HG02642 (cell line): ENCODE measurements around the gene HNRNPM.

ENCODE experiments used
- ATAC-seq: cut with Tn5 transposase; IDR thresholded peaks from one replicate; pipeline ENCODE4 v1.9.1; 2021; ENCODE audit warnings: mild to moderate bottlenecking; ENCODE audit not compliant: unreplicated experiment, poor library complexity

The HNRNPM gene

DNA sequence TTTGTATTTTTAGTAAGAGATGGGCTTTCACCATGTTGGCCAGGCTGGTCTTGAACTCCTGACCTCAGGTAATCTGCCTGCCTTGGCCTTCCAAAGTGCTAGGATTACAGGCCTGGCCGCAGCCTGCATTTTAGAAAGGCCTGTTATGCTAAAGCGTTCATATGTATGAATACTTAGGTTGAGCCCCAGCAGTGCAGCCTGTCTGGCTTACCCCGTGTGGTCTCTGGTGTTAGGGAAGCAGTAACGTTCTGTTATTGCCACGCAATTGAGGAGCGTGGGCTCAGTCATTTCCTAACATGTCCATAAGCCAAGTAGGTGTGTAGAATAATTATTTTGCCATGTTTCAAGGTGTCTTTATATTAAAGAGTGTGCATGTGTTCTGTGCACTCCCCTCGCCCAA, 14.3 kb downstream of the HNRNPM start:
- ATAC-seq, result no peak

GRCh38 chr19:8459520-8460270, 14.9 kb downstream of the HNRNPM start:
- ATAC-seq, result no peak

DNA sequence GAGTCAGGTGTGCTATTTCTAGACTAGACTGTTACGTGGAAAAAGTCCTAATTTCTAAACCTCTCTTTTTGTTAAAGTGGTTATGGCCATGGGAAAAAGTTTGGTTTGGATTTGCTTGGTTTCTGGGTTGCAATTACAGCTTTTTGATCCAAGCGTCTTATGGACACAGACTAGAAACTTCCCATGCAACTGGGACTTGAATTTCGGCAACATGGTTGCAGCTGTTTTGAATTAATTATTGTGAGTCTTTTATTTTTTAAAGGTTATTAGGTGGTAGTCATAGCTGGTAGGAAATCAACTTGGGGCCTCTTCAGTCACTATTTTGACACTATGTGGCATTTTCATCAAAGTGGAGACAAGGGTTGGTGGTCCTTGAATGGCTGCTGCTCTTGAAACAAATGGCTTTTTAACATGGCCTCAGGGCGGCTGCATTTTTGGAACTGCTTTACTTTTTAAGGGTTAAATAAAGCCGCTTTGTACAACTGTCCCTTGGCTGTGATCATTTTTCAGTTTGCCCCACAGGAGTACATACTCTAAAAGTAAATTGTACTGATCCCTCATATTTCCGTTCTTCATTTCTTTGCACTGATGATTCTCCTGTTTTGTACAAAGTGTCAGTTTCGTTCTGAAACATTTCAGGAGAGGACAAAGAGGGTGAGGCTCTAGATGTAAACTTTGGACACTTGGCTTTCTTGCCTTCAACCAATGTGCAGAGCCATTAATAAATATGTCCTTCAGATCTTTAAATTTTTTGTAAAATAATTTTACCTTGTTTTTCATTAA, 15.9 kb downstream of the HNRNPM start:
- no peak for ATAC-seq

GRCh38 chr19:8461376-8461775, 16.6 kb downstream of the HNRNPM start:
- ATAC-seq, result no peak

GRCh38 chr19:8461891-8462290, 17.1 kb downstream of the HNRNPM start:
- ATAC-seq, result no peak

DNA sequence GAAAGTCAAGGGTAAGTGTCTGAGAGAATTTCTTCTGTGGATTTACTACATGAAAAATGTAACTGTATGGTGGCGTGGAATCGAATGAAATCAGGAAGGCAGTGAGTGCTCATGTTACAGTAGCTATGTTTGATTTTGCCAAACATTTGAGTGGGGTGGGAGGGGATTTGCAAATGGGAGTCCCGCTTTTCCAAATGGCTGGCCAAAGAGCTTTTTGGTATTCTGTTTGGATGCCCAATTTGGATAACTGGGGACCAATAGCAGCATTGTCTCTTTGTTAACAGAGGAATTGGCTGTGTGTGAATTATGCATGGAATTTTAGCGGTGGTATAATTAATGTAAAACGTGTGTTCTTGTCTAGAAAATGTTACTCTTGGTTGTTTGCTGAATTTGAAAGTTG, 17.8 kb downstream of the HNRNPM start:
- ATAC-seq, result no peak

- ATAC-seq, result no peak
Measured at GRCh38 chr19:8463365-8463764, 18.6 kb downstream of the HNRNPM start.

GRCh38 chr19:8466018-8466417, 21.2 kb downstream of the HNRNPM start:
- no peak for ATAC-seq

GRCh38 chr19:8468124-8468523, 23.3 kb downstream of the HNRNPM start:
- no peak for ATAC-seq

GRCh38 chr19:8468761-8469373, 24.1 kb downstream of the HNRNPM start:
- ATAC-seq, result no peak

DNA sequence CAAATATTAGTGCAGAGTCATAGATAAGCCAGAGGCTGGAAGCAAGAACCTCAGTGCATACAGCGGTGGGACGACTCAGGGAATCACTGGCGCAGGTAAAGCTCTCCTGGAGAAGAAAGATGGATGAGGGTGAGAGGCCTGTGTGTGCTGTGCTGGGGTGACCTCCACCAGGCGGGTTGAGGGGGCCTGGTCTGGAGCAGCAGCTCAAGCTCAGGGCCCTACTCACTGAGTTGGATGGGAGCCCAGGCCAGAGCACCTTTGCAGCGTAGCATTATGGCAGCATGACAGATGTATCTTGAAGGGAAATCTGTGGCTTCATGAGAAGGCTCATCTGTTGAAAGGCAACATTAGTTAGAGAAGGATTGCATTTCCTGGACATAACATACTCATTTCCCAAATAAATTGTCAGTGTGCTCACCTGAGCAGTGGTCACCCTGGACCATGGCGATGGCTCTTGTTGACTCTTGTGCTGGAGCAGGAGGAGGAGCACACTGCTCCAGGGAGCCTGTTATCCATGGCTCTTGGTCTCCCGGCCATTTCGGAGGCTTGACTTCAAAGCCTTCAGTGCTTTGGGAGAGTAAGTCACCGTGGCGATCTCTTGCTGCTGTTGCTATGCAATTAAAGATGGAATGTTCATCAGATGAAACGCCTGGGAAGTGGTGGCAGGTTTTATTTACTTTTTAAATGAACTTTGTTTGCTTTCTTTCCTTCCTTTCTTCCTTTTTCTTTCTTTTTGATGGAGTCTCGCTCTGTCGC, 25.0 kb downstream of the HNRNPM start:
- ATAC-seq, result no peak

DNA sequence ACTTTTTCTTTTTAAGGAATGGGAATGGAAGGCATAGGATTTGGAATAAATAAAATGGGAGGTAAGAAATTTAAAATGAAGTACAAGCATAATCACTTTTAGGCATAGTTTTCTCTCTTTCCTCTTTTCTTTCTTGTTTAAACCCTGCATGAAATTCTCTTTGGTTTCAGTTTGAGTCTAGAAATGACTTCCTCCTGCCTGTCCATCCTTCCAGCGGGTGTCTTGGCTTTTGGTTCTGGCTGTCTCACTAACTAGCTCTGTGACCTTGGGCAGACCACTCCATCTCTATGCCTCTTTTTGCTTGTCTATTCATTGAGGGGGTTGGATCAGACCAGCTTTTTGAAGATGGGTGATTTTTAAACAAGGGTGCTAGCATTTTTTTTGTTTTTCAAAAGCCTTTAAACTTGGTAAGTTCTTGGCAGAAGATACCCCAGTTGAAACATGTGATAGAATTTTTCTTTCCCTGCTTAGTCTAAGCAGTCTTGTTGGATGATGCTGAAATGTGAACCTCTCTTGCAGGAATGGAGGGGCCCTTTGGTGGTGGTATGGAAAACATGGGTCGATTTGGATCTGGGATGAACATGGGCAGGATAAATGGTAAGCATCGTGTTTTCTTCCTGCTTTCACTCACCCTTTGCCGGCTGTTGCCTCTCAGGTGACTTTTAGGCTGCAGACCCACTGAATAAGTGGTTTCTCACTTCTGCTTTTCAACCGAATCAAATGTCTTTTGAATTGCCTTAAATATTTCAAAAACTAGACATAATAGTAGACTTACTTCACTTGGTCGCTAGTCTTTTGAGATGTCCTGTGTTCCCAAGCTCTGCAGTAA, 29.1 kb downstream of the HNRNPM start:
- ATAC-seq, result no peak

DNA sequence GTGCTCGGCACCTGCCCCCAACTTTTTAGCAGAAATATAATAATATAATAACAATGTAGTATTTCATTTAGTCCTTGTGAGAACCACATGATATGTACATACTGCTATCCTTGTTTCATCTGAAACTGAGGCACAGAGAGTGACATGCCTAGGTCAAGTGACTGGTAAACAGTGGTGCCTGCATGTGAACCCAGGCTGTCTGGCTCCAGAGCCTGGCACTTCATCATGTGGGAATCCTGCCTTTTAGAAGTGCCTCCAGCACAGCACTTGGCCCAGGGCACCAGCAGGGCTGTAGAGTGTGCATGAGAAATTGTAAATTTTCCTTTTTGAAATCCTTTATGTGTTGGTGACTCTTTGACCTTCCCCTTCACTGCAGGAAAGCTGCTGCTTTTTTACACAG, 30.2 kb downstream of the HNRNPM start:
- no peak for ATAC-seq

DNA sequence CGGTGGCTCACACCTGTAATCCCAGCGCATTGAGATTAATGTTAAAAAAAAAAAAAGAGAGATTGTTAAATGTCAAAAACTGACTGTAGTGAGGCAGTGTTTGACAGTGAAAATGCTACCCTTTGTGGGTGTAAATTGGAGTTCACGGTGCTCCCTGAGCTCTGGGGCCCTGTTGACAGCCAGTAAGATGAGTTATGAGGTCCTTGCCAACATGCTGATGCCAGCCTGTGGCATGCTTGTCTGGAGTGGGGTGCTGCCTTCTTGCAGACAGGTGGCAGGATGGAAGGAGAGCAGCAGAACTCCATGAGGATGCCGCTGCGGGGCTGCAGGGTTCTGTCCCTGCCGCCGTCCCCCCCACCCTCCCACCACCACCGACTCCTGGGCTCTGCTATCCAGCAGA, 31.7 kb downstream of the HNRNPM start:
- no peak for ATAC-seq

GRCh38 chr19:8477889-8478288, 33.1 kb downstream of the HNRNPM start:
- no peak for ATAC-seq

DNA sequence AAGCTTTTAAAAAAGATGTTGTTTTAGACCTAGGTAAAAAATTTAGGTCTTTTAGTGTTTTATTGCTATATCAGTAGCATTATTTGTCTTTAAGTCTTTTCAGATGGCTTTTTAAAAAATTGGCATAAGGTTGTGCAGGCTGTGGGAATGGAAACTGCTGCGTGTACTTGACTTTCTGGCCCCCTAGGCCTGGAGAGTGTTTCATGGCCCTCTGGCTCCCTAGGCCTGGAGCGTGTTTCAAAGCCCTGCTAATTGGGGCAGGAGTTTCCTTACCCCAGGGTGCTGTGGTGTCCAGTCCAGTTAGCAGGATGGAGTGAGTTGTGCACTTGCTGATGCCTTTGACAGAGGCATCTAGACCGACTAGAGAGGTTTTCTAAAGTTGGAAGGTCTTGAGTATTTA, 33.8 kb downstream of the HNRNPM start:
- no peak for ATAC-seq

- no peak for ATAC-seq
Measured at GRCh38 chr19:8481201-8481600, 36.4 kb downstream of the HNRNPM start.

DNA sequence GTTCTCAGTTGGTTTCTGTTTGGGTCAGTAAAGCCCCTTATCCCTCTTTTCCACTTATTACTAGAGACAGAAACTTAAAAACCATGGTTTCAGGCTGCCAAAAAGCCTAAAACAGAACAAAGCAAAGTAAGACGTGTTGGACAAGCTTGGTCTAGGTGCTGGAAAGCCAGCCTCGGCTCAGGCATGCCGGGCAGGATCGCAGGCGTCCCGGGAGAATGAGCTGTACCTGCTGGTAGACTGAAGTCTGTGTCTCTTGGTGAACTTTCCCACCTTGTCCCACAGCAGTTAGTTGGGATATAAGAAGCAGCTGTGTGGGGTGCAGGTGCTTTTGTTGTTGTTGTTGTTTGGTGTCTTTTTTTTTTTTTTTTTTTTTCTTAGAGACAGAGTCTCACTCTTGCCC, 36.8 kb downstream of the HNRNPM start:
- no peak for ATAC-seq

GRCh38 chr19:8482696-8483095, 37.9 kb downstream of the HNRNPM start:
- no peak for ATAC-seq

DNA sequence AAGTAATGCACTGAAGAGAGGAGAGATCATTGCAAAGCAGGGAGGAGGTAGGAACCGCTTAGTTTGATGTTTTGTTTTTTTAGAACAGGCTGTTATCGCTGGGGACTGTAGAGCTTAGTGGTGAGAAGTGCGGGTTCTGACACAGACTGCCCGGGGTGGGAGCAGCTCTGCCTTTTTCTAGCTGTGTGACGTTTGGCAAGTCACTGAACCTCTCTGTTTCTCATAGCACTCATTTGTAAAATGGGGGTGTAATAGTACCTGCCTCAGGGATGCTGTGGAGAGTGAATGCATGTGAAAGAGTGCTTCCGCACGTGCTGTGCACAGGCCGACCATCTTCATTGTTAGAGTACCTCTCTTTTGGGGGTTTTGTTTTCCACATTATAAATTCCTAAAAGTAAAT, 38.4 kb downstream of the HNRNPM start:
- ATAC-seq, result no peak
